NCI-H1417 (cell line): ENCODE measurements around the gene PODXL2.
"Not testable (repeated sequence)": the region's sequence is repeated elsewhere in the genome, so short reads cannot be mapped to it uniquely, and the experiment has no call there.

Experiments
- DNase-seq, 3 experiments: peaks; one replicate each; lab custom pipeline; 2025; lab: John Stamatoyannopoulos, UW

Gene PODXL2

GRCh38 chr3:127604546-127605165, 24.3 kb upstream of the PODXL2 start:
- no peak for DNase-seq

GRCh38 chr3:127605547-127605946, 23.4 kb upstream of the PODXL2 start:
- not testable (repeated sequence) for DNase-seq

GRCh38 chr3:127606086-127606805, 22.7 kb upstream of the PODXL2 start:
- no peak for DNase-seq

- no peak for DNase-seq
Measured at GRCh38 chr3:127606981-127607595, 21.9 kb upstream of the PODXL2 start.

GRCh38 chr3:127607675-127608361, 21.2 kb upstream of the PODXL2 start:
- no peak for DNase-seq

- no peak for DNase-seq
Measured at GRCh38 chr3:127608362-127608718, 20.6 kb upstream of the PODXL2 start.

- no peak for DNase-seq
Measured at GRCh38 chr3:127610105-127610504, 18.9 kb upstream of the PODXL2 start.

- no peak for DNase-seq
Measured at GRCh38 chr3:127611251-127611650, 17.7 kb upstream of the PODXL2 start.

- no peak for DNase-seq
Measured at GRCh38 chr3:127612966-127613365, 16.0 kb upstream of the PODXL2 start.

- no peak for DNase-seq
Measured at GRCh38 chr3:127613406-127613805, 15.6 kb upstream of the PODXL2 start.

- DNase-seq = peak in 2 of 3 experiments; percentile 49 to 59
Measured at GRCh38 chr3:127614928-127615589, 13.9 kb upstream of the PODXL2 start.

GRCh38 chr3:127615631-127616305, 13.2 kb upstream of the PODXL2 start:
- no peak for DNase-seq

- no peak for DNase-seq
Measured at GRCh38 chr3:127616836-127617605, 12.0 kb upstream of the PODXL2 start.

- DNase-seq = no peak
Measured at GRCh38 chr3:127618891-127619290, 10.1 kb upstream of the PODXL2 start.

- DNase-seq = no peak
Measured at GRCh38 chr3:127620637-127621375, 8.2 kb upstream of the PODXL2 start.

GRCh38 chr3:127622031-127622430, 7.0 kb upstream of the PODXL2 start:
- DNase-seq = no peak

GRCh38 chr3:127622772-127623576, 6.0 kb upstream of the PODXL2 start:
- no peak for DNase-seq

- no peak for DNase-seq
Measured at GRCh38 chr3:127624063-127624462, 4.9 kb upstream of the PODXL2 start.

GRCh38 chr3:127625821-127626220, 3.2 kb upstream of the PODXL2 start:
- DNase-seq = no peak
